Cardiac muscle cell (in vitro differentiated cells and primary cell): ENCODE measurements around the gene EMC9. TPM values are rescaled to one million over a fixed set of nuclear protein-coding genes. Genes with fewer than 3 reads are reported as not detected.

ENCODE experiments used
- DNase-seq, 2 donors: peaks; one replicate each; pipeline versions ENCODE4 v3.0.0 to v3.0.0-alpha.2; 2010 to 2017; ENCODE audit warnings: low read depth in 1 of 2, low spot score in 1 of 2
- H3K27ac ChIP-seq: fragments of 200-600 bp; sonication (generic); 2 replicates; pipeline ENCODE4 v1.5.1; 2016
- H3K27me3 ChIP-seq: fragments of 200-600 bp; sonication (generic); 2 replicates; pipeline ENCODE4 v1.6.0; 2016; ENCODE audit warnings: control low read depth
- H3K36me3 ChIP-seq: fragments of 200-600 bp; sonication (generic); 2 replicates; pipeline ENCODE4 v1.5.1; 2016; ENCODE audit warnings: control low read depth
- H3K4me1 ChIP-seq: fragments of 200-600 bp; sonication (generic); 2 replicates; pipeline ENCODE4 v1.8.1; 2017; ENCODE audit warnings: low read depth, mild to moderate bottlenecking, mixed run types
- H3K4me3 ChIP-seq: fragments of 200-600 bp; sonication (generic); 2 replicates; pipeline ENCODE4 v1.5.1; 2016; ENCODE audit warnings: mild to moderate bottlenecking
- H3K9me3 ChIP-seq: fragments of 200-600 bp; sonication (generic); 2 replicates; pipeline ENCODE4 v1.5.1; 2017; ENCODE audit warnings: low read depth, mild to moderate bottlenecking, control low read depth
- CTCF ChIP-seq: IDR thresholded peaks from 2 replicates; pipeline ENCODE4 v1.5.1; 2012; ENCODE audit warnings: low read depth, mild to moderate bottlenecking, low read length
- polyA plus RNA-seq: library from polyadenylated mRNA; unstranded; fragments of >200 nt; fragmentation: Nextera tagmentation; extraction: Ambion mirVana; gene quantifications from 2 replicates; pipeline ENCODE4 v1.2.1, GENCODE V29; 2016
- total RNA-seq: library from RNA; depleted of rRNA; stranded (reverse); fragments of >200 nt; gene quantifications from 2 replicates; pipeline ENCODE4 v1.2.3, GENCODE V29; 2016

Gene EMC9
- total and polyA plus RNA-seq, 2 experiments from 2014 or later, result 69.3 to 82.3 TPM

GRCh38 chr14:24117179-24117578 is 24.2 kb downstream of the EMC9 start:
- Histone ChIP-seq H3K4me3 (no peak overlapping the region), H3K36me3 (peaks cover 41% of the 10 kb centered on the region), H3K9me3 (no peaks in the 10 kb centered on the region), H3K4me1 (peaks cover 11% of the 10 kb centered on the region), H3K27me3 (no peaks in the 10 kb centered on the region), H3K27ac (no peak overlapping the region)
- no peak for DNase-seq
- TF ChIP-seq CTCF, result no peak

- peak overlapping the region; percentile 44 for H3K4me3 ChIP-seq
- no peaks in the 10 kb centered on the region for H3K27me3 ChIP-seq
- no peaks in the 10 kb centered on the region for H3K9me3 ChIP-seq
- peaks cover 11% of the 10 kb centered on the region for H3K4me1 ChIP-seq
- peaks cover 36% of the 10 kb centered on the region for H3K36me3 ChIP-seq
- DNase-seq, result no peak
- no peak overlapping the region for H3K27ac ChIP-seq
- no peak for TF ChIP-seq CTCF
Measured at GRCh38 chr14:24116128-24116814, 25.1 kb downstream of the EMC9 start.

GRCh38 chr14:24115422-24116127 is 25.8 kb downstream of the EMC9 start:
- H3K27ac ChIP-seq, result peak overlapping the region; percentile 92
- DNase-seq, result no peak
- no peaks in the 10 kb centered on the region for H3K9me3 ChIP-seq

GRCh38 chr14:24114532-24115421 is 26.6 kb downstream of the EMC9 start, which contains the start of the genes DCAF11 and NRL:
Gene DCAF11, plus strand, starts transcription at chr14:24114777. Its CDS starts 818 bp downstream, at chr14:24115595.
Gene NRL, minus strand, starts transcription at chr14:24114949. Its CDS starts 32,101 bp downstream, at chr14:24082848.
- Histone ChIP-seq H3K4me1 (peaks cover 11% of the 10 kb centered on the region), H3K36me3 (peaks cover 26% of the 10 kb centered on the region), H3K4me3 (peak within 1 kb of the TSS; percentile 44), H3K27ac (peak within 1 kb of the TSS; percentile 92), H3K27me3 (no peaks in the 10 kb centered on the region), H3K9me3 (no peaks in the 10 kb centered on the region)
- peak; percentile 99 to 100 for DNase-seq
- TF ChIP-seq CTCF, result no peak

More at GRCh38 chr14:24115422-24116127, 25.8 kb downstream of the EMC9 start:
- Histone ChIP-seq H3K4me1 (peaks cover 11% of the 10 kb centered on the region), H3K4me3 (peak overlapping the region; percentile 44), H3K27me3 (no peaks in the 10 kb centered on the region), H3K36me3 (peaks cover 30% of the 10 kb centered on the region)
- no peak for TF ChIP-seq CTCF
